Endothelial cell of umbilical vein (primary cell): Measurements from ENCODE around the gene ODF4. TPM values are rescaled to one million over a fixed set of nuclear protein-coding genes. Genes with fewer than 3 reads are reported as not detected.

Experiments
- BruUV-seq: library from RNA; stranded (reverse); fragments of 400-500 nt; replicated peaks from 2 replicates; lab custom pipeline; 2021; lab: Mats Ljungman, UMichigan
- CTCF ChIA-PET: fragments of 300-600, 350-600 bp; sonication (Branson Sonifier 250); formaldehyde crosslinking; loops from one replicate; lab custom pipeline; 2021; ENCODE audit warnings: antibody characterized with exemption, inconsistent platforms; lab: Charles Lee
- POLR2A ChIA-PET: fragments of 300-600, 350-600 bp; sonication (Branson Sonifier 250); formaldehyde crosslinking; loops from one replicate; lab custom pipeline; 2021; ENCODE audit warnings: antibody characterized with exemption, inconsistent platforms; lab: Charles Lee
- DNase-seq: peaks from one replicate; pipeline ENCODE4 v3.0.0-alpha.2; 2011; ENCODE audit warnings: low read depth, low spot score
- FAIRE-seq: peaks from 2 replicates; lab custom pipeline; 2011; peaks lifted over from hg19 to GRCh38; lab: Jason Lieb, UNC
- H2AFZ ChIP-seq: 2 replicates; pipeline ENCODE4 v1.6.0; 2012; ENCODE audit warnings: low read depth, low read length, control low read depth, inconsistent platforms
- H3K27ac ChIP-seq: 2 replicates; pipeline ENCODE4 v1.5.1; 2011; ENCODE audit warnings: low read depth, mild to moderate bottlenecking, control low read depth, low read length, moderate library complexity; ENCODE audit not compliant: insufficient read depth
- H3K27me3 ChIP-seq, 2 experiments: 2 replicates each; pipeline versions ENCODE4 v1.6.0 to v1.6.1; 2011; ENCODE audit warnings: low read length in 2 of 2, mixed read lengths in 1 of 2; ENCODE audit not compliant: control insufficient read depth in 2 of 2, insufficient read depth in 2 of 2
- H3K36me3 ChIP-seq, 2 experiments: 2 replicates in 1 of 2; 3 replicates in 1 of 2; pipeline ENCODE4 v1.5.1; 2011; ENCODE audit warnings: low read length in 2 of 2, mild to moderate bottlenecking in 1 of 2, moderate library complexity in 1 of 2; ENCODE audit not compliant: control insufficient read depth in 2 of 2, insufficient read depth in 2 of 2; ENCODE audit errors: extremely low read depth in 1 of 2
- H3K4me1 ChIP-seq: 3 replicates; pipeline ENCODE4 v1.5.1; 2011; ENCODE audit warnings: mild to moderate bottlenecking, low read length; ENCODE audit not compliant: control insufficient read depth, insufficient read depth; ENCODE audit errors: extremely low read depth
- H3K4me2 ChIP-seq: 2 replicates; pipeline ENCODE4 v1.6.1; 2011; ENCODE audit warnings: low read length, control low read depth, mixed read lengths; ENCODE audit not compliant: insufficient read depth
- H3K4me3 ChIP-seq, 3 experiments: fragments of 200-600 bp in 1 of 3; sonication (generic), shearing (Covaris generic) in 1 of 3; replicated peaks in 1 of 3; 2 replicates each; pipeline ENCODE4 v1.5.1; 2011 to 2016; ENCODE audit warnings: control low read depth in 3 of 3, low read length in 3 of 3, mild to moderate bottlenecking in 2 of 3, inconsistent platforms in 1 of 3, low read depth in 1 of 3, moderate library complexity in 1 of 3; ENCODE audit not compliant: insufficient read depth in 1 of 3
- H3K79me2 ChIP-seq: 2 replicates; pipeline ENCODE4 v1.6.0; 2012; ENCODE audit warnings: low read length, inconsistent platforms; ENCODE audit not compliant: control insufficient read depth, insufficient read depth
- H3K9ac ChIP-seq: replicated peaks from 2 replicates; pipeline ENCODE3; 2011; ENCODE audit warnings: low read length, control low read depth; ENCODE audit not compliant: insufficient read depth; ENCODE audit errors: extremely low read depth
- H3K9me1 ChIP-seq: replicated peaks from 3 replicates; pipeline ENCODE4 v1.6.0; 2011; ENCODE audit warnings: mild to moderate bottlenecking, low read length; ENCODE audit not compliant: control insufficient read depth, insufficient read depth; ENCODE audit errors: extremely low read depth
- H3K9me3 ChIP-seq: replicated peaks from 2 replicates; pipeline ENCODE4 v1.5.1; 2012; ENCODE audit warnings: low read length, inconsistent platforms; ENCODE audit not compliant: control insufficient read depth, insufficient read depth
- H4K20me1 ChIP-seq: replicated peaks from 2 replicates; pipeline ENCODE3; 2011; ENCODE audit warnings: mild to moderate bottlenecking, low read length; ENCODE audit not compliant: control insufficient read depth, insufficient read depth; ENCODE audit errors: extremely low read depth
- EZH2 ChIP-seq: IDR thresholded peaks from 2 replicates; pipeline ENCODE4 v1.6.1; 2012; ENCODE audit warnings: borderline replicate concordance, low read depth, mild to moderate bottlenecking, moderate library complexity, low read length, inconsistent platforms; ENCODE audit not compliant: severe bottlenecking
- FOS ChIP-seq: IDR thresholded peaks from 2 replicates; pipeline ENCODE4 v1.6.1; 2011; ENCODE audit warnings: mild to moderate bottlenecking, low read length, moderate library complexity, borderline replicate concordance; ENCODE audit not compliant: insufficient read depth
- GATA2 ChIP-seq: IDR thresholded peaks from 2 replicates; pipeline ENCODE4 v1.7.0; 2011; ENCODE audit warnings: low read depth, mild to moderate bottlenecking, moderate library complexity, mixed read lengths, low read length; ENCODE audit not compliant: insufficient read length, insufficient read depth
- JUN ChIP-seq: IDR thresholded peaks from 2 replicates; pipeline ENCODE4 v1.6.1; 2011; ENCODE audit warnings: borderline replicate concordance, low read depth; ENCODE audit not compliant: insufficient read length, insufficient read depth
- MYC ChIP-seq: IDR thresholded peaks from one replicate; pipeline ENCODE4 v1.6.1; 2011; ENCODE audit warnings: mild to moderate bottlenecking, low read depth, low read length
- POLR2A ChIP-seq: IDR thresholded peaks from 2 replicates; pipeline ENCODE4 v1.6.1; 2012; ENCODE audit warnings: low read depth, mild to moderate bottlenecking, control low read depth, low read length
- POLR2AphosphoS5 ChIP-seq: IDR thresholded peaks from 2 replicates; pipeline ENCODE4 v1.6.1; 2012; ENCODE audit warnings: low read depth, mild to moderate bottlenecking, control low read depth, low read length, moderate library complexity; ENCODE audit not compliant: insufficient read depth
- dilution Hi-C: fragments of 300-500 bp; cut with MboI; formaldehyde crosslinking; loops from one replicate; pipeline ENCODE4 v1.15.0; 2019; ENCODE audit warnings: low sequenced_read_pairs; ENCODE audit not compliant: extremely low pct_ligation_motif_present
- intact Hi-C: fragments of 100-400 bp; cut with micrococcal nuclease; formaldehyde crosslinking; loops from one replicate; pipeline ENCODE4 v1.10.0; 2022
- polyA plus RNA-seq, 4 experiments: library from polyadenylated mRNA; depleted of rRNA in 3 of 4; stranded (reverse) in 3 of 4; unstranded in 1 of 4; fragments of >200 nt; gene quantifications; 2 replicates each; pipeline versions ENCODE4 v1.2.1 to v1.2.3, GENCODE V29; 2011 to 2012; ENCODE audit warnings: missing spikeins in 1 of 4
- total RNA-seq: library from RNA; stranded (reverse); gene quantifications from 2 replicates; pipeline ENCODE4 v1.2.3, GENCODE V29; 2021
- TF ChIP-seq, protein P1 (sequence below), 2 donors: IDR thresholded peaks; 1 replicate in 1 of 2; 2 replicates in 1 of 2; pipeline ENCODE4 v1.5.1; 2011; ENCODE audit warnings: low read length in 2 of 2, mild to moderate bottlenecking in 2 of 2, moderate library complexity in 2 of 2, control low read depth in 1 of 2, inconsistent platforms in 1 of 2, low read depth in 1 of 2; ENCODE audit not compliant: insufficient read depth in 1 of 2; ENCODE audit errors: extremely low read depth in 1 of 2
- TF ChIP-seq, protein P2 (sequence below): IDR thresholded peaks from 2 replicates; pipeline ENCODE4 v1.6.1; 2011; ENCODE audit not compliant: insufficient read depth, insufficient read length

ODF4 gene
- total and polyA plus RNA-seq, 2 donors (not counting 3 experiments of a cell fraction or from before 2014, with no cell fraction given) = not detected

DNA sequence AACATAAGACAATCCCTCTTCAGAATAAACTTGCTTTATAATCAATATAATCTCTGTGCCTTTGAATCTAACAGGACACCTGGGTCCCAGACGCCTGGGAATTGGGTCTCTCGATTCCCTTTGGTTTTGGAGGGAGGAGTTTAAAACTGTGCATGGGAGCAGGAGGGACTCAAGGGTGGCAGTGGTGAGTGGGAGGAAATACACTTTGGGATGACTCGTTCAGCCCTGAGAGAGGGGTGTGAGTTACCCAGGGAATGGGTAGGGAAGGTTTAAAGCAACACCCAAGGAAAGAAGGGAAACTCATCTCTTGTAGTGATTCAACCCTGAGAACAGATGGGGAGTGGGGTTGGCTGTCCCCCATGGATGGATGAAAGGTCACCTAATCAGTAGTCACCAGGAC lies 49.6 kb upstream of the ODF4 start:
- no peak for DNase-seq

GRCh38 chr17:8292639-8293395 lies 46.8 kb upstream of the ODF4 start:
- Histone ChIP-seq H3K4me3 (no peak overlapping the region), H3K9me3 (no peaks in the 10 kb centered on the region), H3K36me3 (no peaks in the 10 kb centered on the region), H3K79me2 (peaks cover 4% of the 10 kb centered on the region), H4K20me1 (no peaks in the 10 kb centered on the region), H3K9ac (no peak overlapping the region), H3K9me1 (no peaks in the 10 kb centered on the region), H3K27ac (no peak overlapping the region), H3K27me3 (no peaks in the 10 kb centered on the region), H3K4me1 (peaks cover 20% of the 10 kb centered on the region), H2AFZ (no peak overlapping the region), H3K4me2 (no peak overlapping the region)
- BruUV-seq = no TSS peak
- intact Hi-C loops (no loop called here), dilution Hi-C loops (no loop called here)
- FAIRE-seq (no peak), DNase-seq (no peak)
- ChIA-PET POLR2A (no interaction called here), CTCF (no interaction called here)
- TF ChIP-seq GATA2 (no peak), EZH2 (no peak), FOS (no peak), POLR2AphosphoS5 (no peak), MYC (no peak), JUN (no peak), POLR2A (no peak)
- TF ChIP-seq, protein P1, sequence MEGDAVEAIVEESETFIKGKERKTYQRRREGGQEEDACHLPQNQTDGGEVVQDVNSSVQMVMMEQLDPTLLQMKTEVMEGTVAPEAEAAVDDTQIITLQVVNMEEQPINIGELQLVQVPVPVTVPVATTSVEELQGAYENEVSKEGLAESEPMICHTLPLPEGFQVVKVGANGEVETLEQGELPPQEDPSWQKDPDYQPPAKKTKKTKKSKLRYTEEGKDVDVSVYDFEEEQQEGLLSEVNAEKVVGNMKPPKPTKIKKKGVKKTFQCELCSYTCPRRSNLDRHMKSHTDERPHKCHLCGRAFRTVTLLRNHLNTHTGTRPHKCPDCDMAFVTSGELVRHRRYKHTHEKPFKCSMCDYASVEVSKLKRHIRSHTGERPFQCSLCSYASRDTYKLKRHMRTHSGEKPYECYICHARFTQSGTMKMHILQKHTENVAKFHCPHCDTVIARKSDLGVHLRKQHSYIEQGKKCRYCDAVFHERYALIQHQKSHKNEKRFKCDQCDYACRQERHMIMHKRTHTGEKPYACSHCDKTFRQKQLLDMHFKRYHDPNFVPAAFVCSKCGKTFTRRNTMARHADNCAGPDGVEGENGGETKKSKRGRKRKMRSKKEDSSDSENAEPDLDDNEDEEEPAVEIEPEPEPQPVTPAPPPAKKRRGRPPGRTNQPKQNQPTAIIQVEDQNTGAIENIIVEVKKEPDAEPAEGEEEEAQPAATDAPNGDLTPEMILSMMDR (IDR thresholded peaks at IDR 0.05; ENCODE audit: extremely low read depth in 1 of 2, insufficient read depth in 1 of 2, low read depth in 1 of 2, low read length in 2 of 2) = no peak
- TF ChIP-seq, protein P2, sequence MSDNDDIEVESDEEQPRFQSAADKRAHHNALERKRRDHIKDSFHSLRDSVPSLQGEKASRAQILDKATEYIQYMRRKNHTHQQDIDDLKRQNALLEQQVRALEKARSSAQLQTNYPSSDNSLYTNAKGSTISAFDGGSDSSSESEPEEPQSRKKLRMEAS = no peak

More for the DNA sequence above, 49.6 kb upstream of the ODF4 start:
- H4K20me1 ChIP-seq = no peaks in the 10 kb centered on the region
- H3K27me3 ChIP-seq = no peaks in the 10 kb centered on the region
- no peak overlapping the region for H3K27ac ChIP-seq
- H3K4me3 ChIP-seq = no peak overlapping the region
- TF ChIP-seq POLR2A (no peak), GATA2 (no peak), EZH2 (no peak), MYC (no peak)
- TF ChIP-seq, protein P2 = no peak
- H3K4me1 ChIP-seq = peaks cover 20% of the 10 kb centered on the region
- peaks cover 4% of the 10 kb centered on the region for H3K79me2 ChIP-seq
- no peaks in the 10 kb centered on the region for H3K9me3 ChIP-seq
- CTCF ChIA-PET = no interaction called here
- no peaks in the 10 kb centered on the region for H3K9me1 ChIP-seq
- H2AFZ ChIP-seq = no peak overlapping the region
- FAIRE-seq = no peak
- dilution Hi-C loops = no loop called here
- intact Hi-C loops = no loop called here
- no TSS peak for BruUV-seq
- H3K4me2 ChIP-seq = no peak overlapping the region
- POLR2A ChIA-PET = no interaction called here
- no peaks in the 10 kb centered on the region for H3K36me3 ChIP-seq
- no peak overlapping the region for H3K9ac ChIP-seq
